Activated T-helper 1 cell treated with anti-CD3 and anti-CD28 coated beads, Interleukin-12 subunit alpha, Interleukin-12 subunit beta, Interleukin-2, Interleukin-4 antibody, amounts not matched to agents 30 ng/mL and 10 ng/mL and 1 ng/mL, durations not matched to agents 14 hours and 24 hours and 36 hours (primary cell): Measurements from ENCODE around the gene SEMA5B. TPM values are rescaled to one million over a fixed set of nuclear protein-coding genes. Genes with fewer than 3 reads are reported as not detected.

Source experiments
- DNase-seq: peaks from one replicate; pipeline ENCODE4 v3.0.0; 2021; ENCODE audit warnings: low spot score
- H3K27ac Mint-ChIP-seq: one replicate; pipeline ENCODE4 v1.8.0; 2021; ENCODE audit warnings: mild to moderate bottlenecking, mixed read lengths
- H3K27me3 Mint-ChIP-seq: one replicate; pipeline ENCODE4 v1.8.0; 2022; ENCODE audit warnings: mild to moderate bottlenecking, moderate library complexity, mixed read lengths; ENCODE audit not compliant: insufficient read depth
- H3K36me3 Mint-ChIP-seq: one replicate; pipeline ENCODE4 v1.8.0; 2021; ENCODE audit warnings: low read depth, mixed read lengths
- H3K4me1 Mint-ChIP-seq: one replicate; pipeline ENCODE4 v1.8.0; 2021; ENCODE audit warnings: low read depth, mixed read lengths
- H3K4me3 Mint-ChIP-seq: one replicate; pipeline ENCODE4 v1.8.0; 2021; ENCODE audit warnings: mild to moderate bottlenecking, moderate library complexity, mixed read lengths
- H3K9me3 Mint-ChIP-seq: one replicate; pipeline ENCODE4 v1.8.0; 2021; ENCODE audit warnings: mixed read lengths
- intact Hi-C: fragments of 100-400 bp; cut with micrococcal nuclease; formaldehyde crosslinking; loops from one replicate; pipeline ENCODE4 v1.15.1; 2024
- total RNA-seq: library from RNA; stranded (reverse); gene quantifications from 2 replicates; pipeline ENCODE4 v1.2.3, GENCODE V29; 2022

SEMA5B gene, protein sequence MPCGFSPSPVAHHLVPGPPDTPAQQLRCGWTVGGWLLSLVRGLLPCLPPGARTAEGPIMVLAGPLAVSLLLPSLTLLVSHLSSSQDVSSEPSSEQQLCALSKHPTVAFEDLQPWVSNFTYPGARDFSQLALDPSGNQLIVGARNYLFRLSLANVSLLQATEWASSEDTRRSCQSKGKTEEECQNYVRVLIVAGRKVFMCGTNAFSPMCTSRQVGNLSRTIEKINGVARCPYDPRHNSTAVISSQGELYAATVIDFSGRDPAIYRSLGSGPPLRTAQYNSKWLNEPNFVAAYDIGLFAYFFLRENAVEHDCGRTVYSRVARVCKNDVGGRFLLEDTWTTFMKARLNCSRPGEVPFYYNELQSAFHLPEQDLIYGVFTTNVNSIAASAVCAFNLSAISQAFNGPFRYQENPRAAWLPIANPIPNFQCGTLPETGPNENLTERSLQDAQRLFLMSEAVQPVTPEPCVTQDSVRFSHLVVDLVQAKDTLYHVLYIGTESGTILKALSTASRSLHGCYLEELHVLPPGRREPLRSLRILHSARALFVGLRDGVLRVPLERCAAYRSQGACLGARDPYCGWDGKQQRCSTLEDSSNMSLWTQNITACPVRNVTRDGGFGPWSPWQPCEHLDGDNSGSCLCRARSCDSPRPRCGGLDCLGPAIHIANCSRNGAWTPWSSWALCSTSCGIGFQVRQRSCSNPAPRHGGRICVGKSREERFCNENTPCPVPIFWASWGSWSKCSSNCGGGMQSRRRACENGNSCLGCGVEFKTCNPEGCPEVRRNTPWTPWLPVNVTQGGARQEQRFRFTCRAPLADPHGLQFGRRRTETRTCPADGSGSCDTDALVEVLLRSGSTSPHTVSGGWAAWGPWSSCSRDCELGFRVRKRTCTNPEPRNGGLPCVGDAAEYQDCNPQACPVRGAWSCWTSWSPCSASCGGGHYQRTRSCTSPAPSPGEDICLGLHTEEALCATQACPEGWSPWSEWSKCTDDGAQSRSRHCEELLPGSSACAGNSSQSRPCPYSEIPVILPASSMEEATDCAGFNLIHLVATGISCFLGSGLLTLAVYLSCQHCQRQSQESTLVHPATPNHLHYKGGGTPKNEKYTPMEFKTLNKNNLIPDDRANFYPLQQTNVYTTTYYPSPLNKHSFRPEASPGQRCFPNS
- not detected in 2 replicates for total RNA-seq

DNA sequence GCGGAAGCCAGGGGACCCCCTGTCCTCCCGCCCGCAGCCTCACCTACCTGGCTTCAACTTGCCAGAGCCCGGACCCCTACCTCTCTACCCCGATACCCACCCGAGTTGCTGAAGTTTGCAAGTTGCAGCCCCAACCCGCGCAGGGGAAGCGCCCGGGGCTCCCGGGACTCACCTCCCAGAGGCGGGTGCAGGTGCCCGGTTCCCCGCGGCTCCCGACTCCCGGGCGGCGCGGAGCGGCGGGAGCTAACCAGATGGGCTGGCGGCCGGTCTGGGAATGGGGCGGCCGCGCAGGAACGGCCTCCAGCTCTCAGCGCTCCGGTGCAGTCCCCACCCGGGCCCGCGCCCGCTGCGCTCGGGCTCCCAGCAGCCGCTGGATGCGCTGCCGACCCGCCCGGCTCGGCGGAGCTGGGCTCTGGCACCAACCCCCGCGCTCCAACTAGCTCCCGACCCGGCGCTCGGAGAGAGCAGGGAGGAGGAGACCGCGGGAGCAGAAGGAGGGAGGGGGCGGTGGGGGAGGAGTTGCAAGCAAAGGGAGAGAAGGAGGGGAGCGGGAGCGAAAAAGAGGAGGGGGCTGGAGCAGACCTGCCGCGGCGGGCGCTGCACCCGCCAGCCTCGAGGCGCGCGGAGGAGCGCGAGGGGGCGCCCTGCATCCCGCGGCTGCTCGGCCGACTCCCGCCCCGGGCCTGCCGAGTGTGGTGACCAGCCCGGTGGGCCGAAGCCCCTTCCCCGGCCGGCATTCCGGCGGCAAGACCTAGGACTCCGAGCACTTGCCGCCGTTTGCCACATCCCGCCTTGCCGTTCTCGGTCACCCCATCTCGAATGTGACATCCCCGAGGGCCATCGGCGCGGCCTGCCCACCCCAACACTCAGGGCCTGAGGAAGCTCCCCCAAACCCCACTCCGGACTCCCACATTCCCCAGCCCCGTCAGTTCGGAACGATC lies at the start of gene SEMA5B:
TSS of gene SEMA5B (minus strand) at position 472 of the 941 bp plus-strand sequence. CDS start 66,500 bp downstream, outside the sequence.
- Mint-ChIP-seq H3K27ac (no peak within 1 kb of the TSS), H3K27me3 (peaks cover 66% of the 10 kb centered on the region), H3K4me1 (peaks cover 14% of the 10 kb centered on the region), H3K36me3 (no peaks in the 10 kb centered on the region), H3K4me3 (peak within 1 kb of the TSS; percentile 74), H3K9me3 (no peaks in the 10 kb centered on the region)
- no peak for DNase-seq
- intact Hi-C loops, result loop anchor here (1.0 to 2.0 kb wide), 6 partner anchors 39 to 1481 kb away; no protein-coding TSS in a partner anchor

DNA sequence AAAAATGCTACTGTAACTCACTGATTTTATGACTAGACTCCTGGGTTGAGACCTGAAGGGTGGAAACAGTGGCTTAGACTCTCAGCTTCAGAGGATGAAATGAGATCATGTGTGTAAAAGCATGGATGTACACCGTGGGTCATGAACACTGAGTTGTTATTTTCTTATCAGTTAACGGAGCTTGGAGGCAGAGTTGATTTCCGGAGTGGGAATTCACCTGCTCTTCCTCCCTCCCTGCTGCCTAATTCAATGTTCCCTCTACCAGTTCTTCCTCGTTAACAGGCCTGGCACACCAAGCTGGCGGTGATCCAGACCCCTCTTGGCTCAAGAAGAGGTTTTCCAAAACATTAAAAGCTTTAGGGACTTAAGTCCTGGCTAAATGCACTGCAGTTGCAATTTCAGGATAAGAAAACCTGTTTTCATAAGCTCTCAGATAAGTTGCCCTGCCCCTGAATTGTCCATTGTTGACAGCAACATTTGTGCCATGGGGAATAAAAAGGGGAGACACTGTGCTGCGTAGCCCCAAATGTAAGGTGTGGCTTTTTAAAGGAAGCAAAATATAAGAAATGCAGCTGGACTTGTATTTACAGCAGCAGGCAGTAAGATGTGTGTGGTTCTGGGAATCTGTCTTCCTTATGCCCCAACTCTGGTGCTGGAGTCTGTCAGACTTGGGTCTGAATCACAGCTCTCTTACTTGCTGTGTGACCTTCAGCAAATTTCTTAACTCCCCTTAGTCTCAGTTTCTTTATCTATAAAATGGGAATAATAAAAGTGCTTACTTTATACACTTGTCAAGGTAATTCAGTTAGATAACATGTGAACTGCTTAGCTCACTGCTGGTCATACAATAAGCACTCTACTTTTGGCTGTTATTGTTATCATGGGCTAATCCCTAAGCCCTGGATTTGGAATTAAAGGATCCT lies 49.2 kb upstream of the SEMA5B start:
- Mint-ChIP-seq H3K27ac (no peak overlapping the region), H3K27me3 (peaks cover 2% of the 10 kb centered on the region), H3K36me3 (peaks cover 5% of the 10 kb centered on the region), H3K9me3 (no peaks in the 10 kb centered on the region), H3K4me3 (no peak overlapping the region), H3K4me1 (peaks cover 24% of the 10 kb centered on the region)
- intact Hi-C loops, result no loop called here
- no peak for DNase-seq

DNA sequence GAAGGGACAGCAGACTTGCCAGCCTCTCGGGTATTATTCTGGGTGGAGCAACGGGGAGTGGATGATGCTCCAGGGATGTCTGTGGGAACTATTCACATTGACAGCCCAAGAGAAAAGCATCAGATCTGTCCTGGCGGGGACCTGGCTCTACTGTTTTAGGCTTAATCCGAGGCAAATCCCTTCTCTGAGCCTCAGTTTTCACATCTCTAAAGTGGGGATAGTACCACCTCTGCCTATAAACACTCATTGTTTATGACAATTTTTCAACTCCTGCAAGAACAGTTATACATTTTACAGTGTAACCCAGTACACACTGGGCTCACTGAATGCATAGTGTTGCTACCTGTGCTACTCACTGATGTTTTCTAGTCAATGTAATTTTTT lies 48.5 kb upstream of the SEMA5B start:
- peaks cover 2% of the 10 kb centered on the region for H3K27me3 Mint-ChIP-seq
- no peaks in the 10 kb centered on the region for H3K9me3 Mint-ChIP-seq
- peaks cover 27% of the 10 kb centered on the region for H3K4me1 Mint-ChIP-seq
- intact Hi-C loops, result no loop called here
- H3K36me3 Mint-ChIP-seq, result peaks cover 6% of the 10 kb centered on the region
- DNase-seq, result no peak
- no peak overlapping the region for H3K27ac Mint-ChIP-seq
- H3K4me3 Mint-ChIP-seq, result no peak overlapping the region

DNA sequence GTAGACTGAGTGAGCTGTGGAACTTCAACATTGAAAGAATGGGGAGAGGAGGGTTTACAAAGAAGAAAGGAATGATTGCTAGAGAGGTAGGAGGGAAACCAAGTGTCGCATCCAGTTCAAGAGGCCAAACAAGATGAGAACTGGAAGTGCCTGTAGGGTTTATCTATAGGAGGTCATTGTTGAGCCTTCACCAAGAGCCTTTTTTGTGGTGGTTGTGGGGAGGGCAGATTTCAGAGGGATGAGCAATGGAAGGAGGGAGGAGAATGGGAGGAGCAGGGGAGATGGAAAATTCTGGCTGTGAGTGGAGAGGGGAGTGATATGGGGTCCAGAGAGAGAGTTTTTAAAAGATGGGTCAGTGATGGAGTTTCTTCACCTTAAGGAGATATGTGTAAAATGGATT lies 47.8 kb upstream of the SEMA5B start:
- H3K4me1 Mint-ChIP-seq, result peaks cover 29% of the 10 kb centered on the region
- peaks cover 2% of the 10 kb centered on the region for H3K27me3 Mint-ChIP-seq
- DNase-seq, result no peak
- intact Hi-C loops, result no loop called here
- peaks cover 6% of the 10 kb centered on the region for H3K36me3 Mint-ChIP-seq
- no peak overlapping the region for H3K4me3 Mint-ChIP-seq
- H3K27ac Mint-ChIP-seq, result no peak overlapping the region
- no peaks in the 10 kb centered on the region for H3K9me3 Mint-ChIP-seq

DNA sequence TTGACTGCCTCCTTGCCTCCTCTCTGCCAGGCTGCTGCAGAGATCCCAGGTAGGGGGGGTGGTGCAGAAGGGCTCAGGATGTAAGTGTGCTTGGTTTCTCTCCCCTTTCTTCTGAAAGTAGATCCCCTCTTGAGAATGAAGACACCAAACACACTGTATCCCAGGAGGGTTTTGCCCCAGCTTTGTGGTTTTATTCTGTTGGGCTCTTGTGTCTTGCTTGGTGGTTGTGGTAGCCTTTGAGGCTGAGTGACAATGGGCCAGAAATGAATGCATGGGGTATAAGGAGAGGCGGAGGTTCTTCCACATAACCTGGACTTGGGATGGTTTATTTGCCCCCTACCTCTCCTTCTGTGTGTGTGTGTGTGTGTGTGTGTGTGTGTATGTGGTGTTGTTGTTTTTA lies 45.0 kb upstream of the SEMA5B start:
- Mint-ChIP-seq H3K27me3 (peaks cover 2% of the 10 kb centered on the region), H3K4me3 (no peak overlapping the region), H3K27ac (no peak overlapping the region), H3K4me1 (peaks cover 49% of the 10 kb centered on the region), H3K9me3 (no peaks in the 10 kb centered on the region), H3K36me3 (peaks cover 10% of the 10 kb centered on the region)
- DNase-seq, result no peak
- intact Hi-C loops, result no loop called here

DNA sequence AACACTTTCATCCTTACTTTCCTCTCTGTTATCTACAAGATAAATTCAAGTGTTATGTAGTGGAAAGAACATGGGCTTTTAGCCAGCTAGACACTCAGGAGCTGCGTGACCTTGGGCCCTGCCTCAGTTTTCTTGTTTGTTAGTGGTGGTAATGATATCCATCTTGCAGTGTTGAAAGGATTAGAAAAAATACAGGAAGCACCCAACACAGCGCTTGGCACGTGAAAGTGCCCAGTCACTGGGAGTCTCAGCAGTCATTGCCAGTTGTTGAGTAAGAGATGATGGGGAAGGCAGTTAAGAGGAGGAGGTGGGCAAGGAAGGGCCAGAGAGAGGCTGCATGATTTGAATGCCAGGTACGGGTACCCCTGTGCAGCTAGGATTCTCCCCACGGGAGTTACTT lies 44.6 kb upstream of the SEMA5B start:
- H3K27me3 Mint-ChIP-seq, result peaks cover 2% of the 10 kb centered on the region
- H3K36me3 Mint-ChIP-seq, result peaks cover 10% of the 10 kb centered on the region
- no peak overlapping the region for H3K27ac Mint-ChIP-seq
- H3K4me3 Mint-ChIP-seq, result no peak overlapping the region
- no peaks in the 10 kb centered on the region for H3K9me3 Mint-ChIP-seq
- no peak for DNase-seq
- peaks cover 50% of the 10 kb centered on the region for H3K4me1 Mint-ChIP-seq
- intact Hi-C loops, result no loop called here

DNA sequence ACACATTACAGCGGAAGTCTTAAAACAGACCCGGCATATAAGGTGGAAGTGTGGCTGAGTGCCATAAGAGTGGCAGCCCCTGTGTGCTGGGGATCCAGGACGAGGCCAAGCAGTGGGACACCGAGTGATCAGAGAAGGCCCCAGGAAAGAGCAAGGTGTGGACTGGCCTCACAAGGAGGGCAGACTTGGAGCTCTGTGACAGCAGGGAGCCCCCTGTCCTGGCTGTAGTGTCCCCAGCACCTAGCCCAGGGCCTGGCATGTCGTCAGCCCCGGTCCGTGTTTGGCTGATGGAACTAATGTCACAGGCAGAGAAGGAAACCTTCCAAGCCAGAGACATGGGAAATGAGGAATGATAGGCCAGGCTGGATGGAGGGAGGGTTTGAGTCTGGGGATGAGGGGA lies 44.0 kb upstream of the SEMA5B start:
- Mint-ChIP-seq H3K4me1 (peaks cover 54% of the 10 kb centered on the region), H3K4me3 (no peak overlapping the region), H3K27me3 (peaks cover 2% of the 10 kb centered on the region), H3K27ac (no peak overlapping the region), H3K9me3 (no peaks in the 10 kb centered on the region), H3K36me3 (peaks cover 10% of the 10 kb centered on the region)
- intact Hi-C loops, result no loop called here
- no peak for DNase-seq

DNA sequence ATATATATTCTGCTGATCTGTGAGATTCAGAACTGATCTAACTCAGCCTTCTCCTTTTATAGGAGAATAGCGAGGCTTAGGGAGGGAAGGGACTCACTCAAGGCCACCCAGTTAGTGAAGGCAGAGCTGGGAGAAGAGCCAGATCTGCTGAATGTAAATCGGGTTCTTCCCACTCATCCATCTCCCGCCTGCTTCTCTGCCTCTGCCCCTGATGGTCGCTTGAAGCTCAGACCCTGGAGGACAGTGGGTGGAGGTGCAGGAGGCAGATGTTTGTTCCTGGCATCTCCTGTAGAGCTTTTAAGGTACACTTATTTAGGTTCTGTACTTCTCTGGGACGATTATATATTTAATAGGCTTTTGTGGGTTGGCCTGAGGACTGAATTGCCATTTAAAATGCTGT lies 43.6 kb upstream of the SEMA5B start:
- peaks cover 58% of the 10 kb centered on the region for H3K4me1 Mint-ChIP-seq

DNA sequence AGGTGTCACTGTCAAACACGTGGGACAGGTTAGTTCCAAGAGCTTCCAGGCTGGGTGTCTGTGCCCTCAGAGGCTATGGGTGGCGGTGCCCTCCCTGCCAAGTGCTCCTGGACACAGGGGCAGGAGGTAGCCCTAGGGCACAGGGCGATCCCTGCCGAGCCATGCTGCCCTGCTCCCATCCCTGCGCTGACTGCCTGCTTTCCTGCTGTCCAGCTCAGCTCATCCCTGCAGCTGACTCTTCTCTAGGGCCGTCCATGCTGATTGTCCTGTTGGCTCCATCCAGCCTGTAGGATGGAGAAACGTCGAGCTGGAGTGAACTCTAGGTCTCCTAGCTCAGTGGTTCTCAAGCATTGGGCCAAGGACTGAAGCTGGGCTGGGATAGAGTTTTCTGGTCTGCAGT lies 42.9 kb upstream of the SEMA5B start:
- peaks cover 10% of the 10 kb centered on the region for H3K36me3 Mint-ChIP-seq
- H3K27ac Mint-ChIP-seq, result no peak overlapping the region

More for the DNA sequence above, 43.6 kb upstream of the SEMA5B start:
- H3K27me3 Mint-ChIP-seq, result peaks cover 2% of the 10 kb centered on the region
- no peak overlapping the region for H3K4me3 Mint-ChIP-seq
- no peaks in the 10 kb centered on the region for H3K9me3 Mint-ChIP-seq
- DNase-seq, result no peak
- intact Hi-C loops, result no loop called here
- H3K36me3 Mint-ChIP-seq, result peaks cover 10% of the 10 kb centered on the region
- H3K27ac Mint-ChIP-seq, result no peak overlapping the region

DNA sequence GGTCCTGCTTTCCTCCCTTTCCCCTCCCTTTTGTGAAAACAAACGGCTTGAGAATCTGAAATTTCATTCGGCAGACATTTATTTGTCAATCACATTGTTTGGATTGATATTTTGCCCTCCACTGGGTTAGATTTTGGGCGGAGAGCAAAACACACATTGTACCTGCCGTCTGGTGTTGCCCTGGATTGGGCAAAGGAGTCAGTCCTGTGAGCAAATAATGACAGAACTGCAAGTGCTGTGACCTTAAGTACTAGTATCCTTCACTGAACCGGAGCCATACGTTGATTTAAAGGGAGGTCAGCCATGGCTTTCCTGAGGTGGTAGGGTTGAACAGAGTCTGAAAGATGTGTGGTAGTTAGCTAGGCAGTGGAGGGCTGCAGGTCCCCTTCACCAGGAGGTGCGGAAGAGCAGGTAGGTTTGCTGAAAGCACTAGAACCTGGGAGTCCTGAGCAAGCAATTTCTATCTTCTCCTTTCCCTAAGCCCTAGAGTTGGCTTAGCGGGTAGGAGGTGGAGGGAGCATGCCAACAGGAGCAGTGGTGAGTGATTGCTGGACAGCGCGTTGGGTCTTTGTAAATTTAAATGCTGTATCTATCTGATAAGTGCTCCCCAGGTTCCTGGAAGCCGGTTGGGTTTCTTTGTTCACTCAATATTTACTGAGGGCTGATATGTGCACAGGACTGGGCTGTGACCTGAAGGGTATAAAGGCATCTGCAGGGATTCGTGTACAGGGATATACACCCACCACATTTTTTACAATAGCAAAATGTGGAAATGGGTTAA lies 41.2 kb upstream of the SEMA5B start:
- Mint-ChIP-seq H3K27ac (no peak overlapping the region), H3K27me3 (peaks cover 2% of the 10 kb centered on the region), H3K4me1 (peaks cover 71% of the 10 kb centered on the region), H3K9me3 (no peaks in the 10 kb centered on the region), H3K36me3 (peaks cover 9% of the 10 kb centered on the region), H3K4me3 (peak overlapping the region; percentile 91)
- intact Hi-C loops, result no loop called here
- DNase-seq, result no peak

More for the DNA sequence above, 42.9 kb upstream of the SEMA5B start:
- intact Hi-C loops, result no loop called here
- Mint-ChIP-seq H3K27me3 (peaks cover 2% of the 10 kb centered on the region), H3K9me3 (no peaks in the 10 kb centered on the region), H3K4me1 (peaks cover 59% of the 10 kb centered on the region), H3K4me3 (no peak overlapping the region)
- DNase-seq, result no peak
